Esophagus muscularis mucosa (tissue), 4 donors: ENCODE measurements around the gene TMEM158. TPM values are rescaled to one million over a fixed set of nuclear protein-coding genes. Genes with fewer than 3 reads are reported as not detected.

Experiments
- DNase-seq: peaks from one replicate; pipeline ENCODE4 v3.0.0-alpha.2; 2017; ENCODE audit errors: extremely low spot score
- H3K27ac ChIP-seq, 4 donors: fragments of 200-600 bp; sonication (generic); replicated peaks in 1 of 4; 1 replicate in 3 of 4; 2 replicates in 1 of 4; pipeline ENCODE4 v1.5.1; 2016 to 2019; ENCODE audit warnings: mild to moderate bottlenecking in 1 of 4
- H3K27me3 ChIP-seq, 4 donors: fragments of 200-600 bp; sonication (generic); one replicate each; pipeline versions ENCODE4 v1.5.1 to v1.6.0; 2016 to 2019
- H3K36me3 ChIP-seq, 4 donors: fragments of 200-600 bp; sonication (generic); one replicate each; pipeline ENCODE4 v1.5.1; 2016 to 2019
- H3K4me1 ChIP-seq, 4 donors: fragments of 200-600 bp; sonication (generic); one replicate each; pipeline ENCODE4 v1.5.1; 2016 to 2019
- H3K4me3 ChIP-seq, 4 donors: fragments of 200-600 bp; sonication (generic); 1 replicate in 2 of 4; 2 replicates in 2 of 4; pipeline ENCODE4 v1.5.1; 2016 to 2019; ENCODE audit warnings: mild to moderate bottlenecking in 4 of 4, moderate library complexity in 1 of 4
- H3K9me3 ChIP-seq, 4 donors: fragments of 200-600 bp; sonication (generic); 1 replicate in 3 of 4; 2 replicates in 1 of 4; pipeline ENCODE4 v1.5.1; 2016 to 2019
- EP300 ChIP-seq: sonication (generic); formaldehyde crosslinking; IDR thresholded peaks from one replicate; pipeline ENCODE4 v1.6.1; 2017; ENCODE audit warnings: antibody characterized with exemption
- POLR2A ChIP-seq: fragments of 450-650 bp; IDR thresholded peaks from one replicate; pipeline ENCODE4 v1.6.1; 2017; ENCODE audit warnings: antibody characterized with exemption, moderate library complexity, mild to moderate bottlenecking, low read depth
- POLR2AphosphoS5 ChIP-seq, 2 donors: sonication (generic); formaldehyde crosslinking; IDR thresholded peaks; one replicate each; pipeline ENCODE4 v1.6.1; 2017; ENCODE audit warnings: antibody characterized with exemption in 2 of 2
- WGBS: methylation state at CpG from one replicate; pipeline ENCODE4 v1.1.5; 2018; 5-methylcytosine and 5-hydroxymethylcytosine counted together
- intact Hi-C: fragments of 100-400 bp; cut with DNase I; formaldehyde crosslinking; loops from one replicate; pipeline ENCODE4 v1.15.1; 2023
- total RNA-seq, 4 donors: library from RNA; depleted of rRNA; stranded (reverse); fragments of >200 nt; gene quantifications; one replicate each; pipeline versions ENCODE4 v1.1.0 to v1.2.1, GENCODE V29; 2016
- TF ChIP-seq, protein P1 (sequence below), 3 experiments: fragments of 200-600 bp in 2 of 3; fragments of 450-650 bp in 1 of 3; sonication (generic) in 2 of 3; IDR thresholded peaks; one replicate each; pipeline ENCODE4 v1.5.1; 2017 to 2019; ENCODE audit warnings: antibody characterized with exemption in 3 of 3, mild to moderate bottlenecking in 2 of 3, moderate library complexity in 1 of 3

The TMEM158 gene
- total RNA-seq, 4 donors from 2014 or later: 1.2 to 6.4 (median 2.3) TPM

DNA sequence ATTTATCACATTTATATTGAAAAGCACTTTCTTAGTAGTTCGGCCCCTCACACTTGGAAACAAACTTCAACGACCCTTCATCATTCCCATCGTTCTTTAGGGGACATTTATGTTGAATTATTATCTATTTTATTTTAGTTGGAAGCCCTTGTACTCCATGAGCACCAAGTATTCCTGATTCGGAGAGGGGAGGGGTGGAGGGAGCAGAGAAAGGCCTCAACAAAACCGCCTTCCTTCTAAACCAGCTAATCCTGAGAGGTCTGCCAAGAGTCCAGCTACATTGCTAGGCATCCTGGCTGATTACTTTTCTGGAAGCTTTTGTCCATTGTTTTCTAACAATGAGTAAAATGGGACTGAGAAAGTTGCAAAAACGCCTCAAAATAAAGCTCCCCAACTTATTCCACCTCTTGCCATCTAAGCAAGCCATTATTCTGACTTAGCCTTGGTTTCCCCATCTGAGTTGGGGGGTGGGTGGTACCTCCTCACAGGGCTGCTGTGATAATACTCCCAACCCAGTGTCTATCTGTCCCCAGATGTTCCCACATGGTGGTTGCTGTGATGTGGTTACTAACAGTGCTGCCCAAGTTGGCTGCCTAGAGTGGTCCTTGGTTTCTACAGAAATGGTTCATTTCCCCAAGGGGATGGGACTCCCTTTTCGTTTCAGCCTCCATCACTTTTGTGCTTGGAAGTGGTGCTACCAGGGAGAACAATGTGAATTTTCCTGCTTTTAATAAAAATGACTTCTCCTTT, 1.2 kb upstream of the TMEM158 start:
- WGBS: 86% methylated on average over 7 of the region's 7 CpGs
- no peak for DNase-seq
- H3K9me3 ChIP-seq: no peaks in the 10 kb centered on the region
- H3K27ac ChIP-seq: no peak overlapping the region
- peaks cover 0 to 33% (median 0%) of the 10 kb centered on the region in 4 donors for H3K27me3 ChIP-seq
- H3K4me1 ChIP-seq: peaks cover 10 to 24% (median 18%) of the 10 kb centered on the region in 4 donors
- H3K4me3 ChIP-seq: no peak overlapping the region
- no peak for TF ChIP-seq POLR2A
- H3K36me3 ChIP-seq: no peaks in the 10 kb centered on the region
- intact Hi-C loops: no loop called here

GRCh38 chr3:45225465-45226205, 452 bp downstream of the TMEM158 start:
- no peaks in the 10 kb centered on the region for H3K36me3 ChIP-seq
- TF ChIP-seq, protein P1, sequence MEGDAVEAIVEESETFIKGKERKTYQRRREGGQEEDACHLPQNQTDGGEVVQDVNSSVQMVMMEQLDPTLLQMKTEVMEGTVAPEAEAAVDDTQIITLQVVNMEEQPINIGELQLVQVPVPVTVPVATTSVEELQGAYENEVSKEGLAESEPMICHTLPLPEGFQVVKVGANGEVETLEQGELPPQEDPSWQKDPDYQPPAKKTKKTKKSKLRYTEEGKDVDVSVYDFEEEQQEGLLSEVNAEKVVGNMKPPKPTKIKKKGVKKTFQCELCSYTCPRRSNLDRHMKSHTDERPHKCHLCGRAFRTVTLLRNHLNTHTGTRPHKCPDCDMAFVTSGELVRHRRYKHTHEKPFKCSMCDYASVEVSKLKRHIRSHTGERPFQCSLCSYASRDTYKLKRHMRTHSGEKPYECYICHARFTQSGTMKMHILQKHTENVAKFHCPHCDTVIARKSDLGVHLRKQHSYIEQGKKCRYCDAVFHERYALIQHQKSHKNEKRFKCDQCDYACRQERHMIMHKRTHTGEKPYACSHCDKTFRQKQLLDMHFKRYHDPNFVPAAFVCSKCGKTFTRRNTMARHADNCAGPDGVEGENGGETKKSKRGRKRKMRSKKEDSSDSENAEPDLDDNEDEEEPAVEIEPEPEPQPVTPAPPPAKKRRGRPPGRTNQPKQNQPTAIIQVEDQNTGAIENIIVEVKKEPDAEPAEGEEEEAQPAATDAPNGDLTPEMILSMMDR (IDR thresholded peaks at IDR 0.05): no peak
- TF ChIP-seq POLR2A (no peak), EP300 (no peak)
- peak overlapping the region; percentile 63 to 75 (median 66) for H3K4me3 ChIP-seq
- peaks cover 0 to 43% (median 0%) of the 10 kb centered on the region in 4 donors for H3K27me3 ChIP-seq
- DNase-seq: no peak
- WGBS: 1% methylated on average over 14 of the region's 131 CpGs
- peak overlapping the region in 1 of 4 donors; percentile 48 for H3K27ac ChIP-seq
- H3K9me3 ChIP-seq: no peaks in the 10 kb centered on the region
- H3K4me1 ChIP-seq: peaks cover 10 to 24% (median 18%) of the 10 kb centered on the region in 4 donors
- intact Hi-C loops: no loop called here

GRCh38 chr3:45224824-45225464, 1.1 kb downstream of the TMEM158 start:
- Histone ChIP-seq H3K27ac (no peak overlapping the region), H3K36me3 (no peaks in the 10 kb centered on the region), H3K4me1 (peaks cover 10 to 24% (median 18%) of the 10 kb centered on the region in 4 donors), H3K4me3 (peak overlapping the region; percentile 63 to 75 (median 66)), H3K27me3 (peaks cover 0 to 42% (median 0%) of the 10 kb centered on the region in 4 donors), H3K9me3 (no peaks in the 10 kb centered on the region)
- intact Hi-C loops: loop anchor here (5.0 kb wide), 1 partner anchor 282 kb away; no protein-coding TSS in a partner anchor
- no peak for DNase-seq
- 8% methylated on average over 8 of the region's 62 CpGs for WGBS
- TF ChIP-seq EP300: no peak
- TF ChIP-seq, protein P1 (IDR thresholded peaks at IDR 0.05): peak; percentile 47 to 56 (median 56)
- no peak for TF ChIP-seq POLR2AphosphoS5 (IDR thresholded peaks at IDR 0.05)
- no peak for TF ChIP-seq POLR2A

DNA sequence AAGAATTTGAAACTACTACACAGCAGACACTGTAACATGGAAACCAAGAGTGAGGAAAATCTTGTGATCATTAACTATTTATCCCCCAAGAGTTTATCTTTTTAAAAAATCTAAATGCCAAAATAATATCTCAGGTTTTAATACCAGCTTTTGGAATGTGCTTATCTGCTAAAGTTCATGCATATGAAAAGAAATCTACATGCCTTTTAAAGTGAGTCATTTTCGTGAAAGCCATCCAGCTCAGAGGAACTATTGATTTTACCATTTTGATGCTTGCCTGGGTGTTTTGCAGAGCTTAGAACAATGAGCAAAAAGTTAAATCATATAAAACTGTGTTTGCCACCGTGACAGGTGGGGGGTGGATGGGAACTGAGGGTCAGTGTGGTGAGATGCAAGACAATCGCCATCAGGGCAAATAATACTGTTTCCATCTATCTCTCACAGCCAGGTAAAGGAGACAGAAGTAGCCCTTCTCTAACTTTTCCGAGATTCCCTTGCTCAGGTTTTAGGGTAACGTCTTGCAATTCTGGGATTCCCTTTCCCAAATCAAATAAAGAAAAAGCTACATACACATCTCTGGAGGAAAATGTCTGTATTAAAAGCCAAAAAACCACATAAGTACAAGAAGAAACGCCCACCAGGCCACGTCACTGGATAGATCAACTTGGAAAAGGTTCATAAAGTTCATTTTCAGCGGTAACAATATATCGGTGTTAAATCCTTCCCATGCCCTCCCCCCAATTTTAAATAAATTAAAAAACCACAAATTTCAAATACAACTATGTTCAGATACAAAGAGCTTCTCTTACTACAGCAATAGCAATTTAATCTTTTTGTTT, 2.0 kb downstream of the TMEM158 start:
- Histone ChIP-seq H3K4me1 (peaks cover 10 to 24% (median 19%) of the 10 kb centered on the region in 4 donors), H3K36me3 (no peaks in the 10 kb centered on the region), H3K27ac (no peak overlapping the region), H3K4me3 (peak overlapping the region in 3 of 4 donors; percentile 63 to 67 (median 64)), H3K27me3 (peaks cover 0 to 36% (median 0%) of the 10 kb centered on the region in 4 donors), H3K9me3 (no peaks in the 10 kb centered on the region)
- DNase-seq: no peak
- TF ChIP-seq POLR2AphosphoS5 (IDR thresholded peaks at IDR 0.05) (no peak), POLR2A (no peak), EP300 (no peak)
- TF ChIP-seq, protein P1 (IDR thresholded peaks at IDR 0.05): no peak
- intact Hi-C loops: loop anchor here (5.0 kb wide), 1 partner anchor 283 kb away; no protein-coding TSS in a partner anchor
- WGBS: 57% methylated on average over 9 of the region's 9 CpGs
